ENCODE measurements around the gene MAP3K12. TPM values are rescaled to one million over a fixed set of nuclear protein-coding genes. Genes with fewer than 3 reads are reported as not detected.

MAP3K12 gene
- total RNA-seq, 1 experiment from 2014 or later = 11.6 TPM

- no TSS peak for BruUV-seq (replicated peaks)
- intact Hi-C loops (cut with micrococcal nuclease; ENCODE audit: unreplicated experiment) = no loop called here
- CTCF ChIA-PET = interaction anchor here (0.6 kb wide), 1 partner anchor 25 kb away, joined by 3 read pairs; no protein-coding TSS in a partner anchor
- H3K9me3 ChIP-seq (ENCODE audit: low read depth, low read length, poor library complexity, severe bottlenecking) = no peaks in the 10 kb centered on the region
- TF ChIP-seq CTCF (conservative IDR thresholded peaks at IDR 0.05; ENCODE audit: low read depth, low read length) = no peak
- TF ChIP-seq EZH2 (IDR thresholded peaks at IDR 0.05; ENCODE audit: borderline replicate concordance, low read depth, low read length, poor library complexity, severe bottlenecking) = no peak
- no peak overlapping the region for H3K27ac ChIP-seq (ENCODE audit: low read depth, low read length, poor library complexity, severe bottlenecking)
- no peaks in the 10 kb centered on the region for H3K4me1 ChIP-seq (ENCODE audit: insufficient read depth, low read length, poor library complexity, severe bottlenecking)
- no peak overlapping the region for H3K4me3 ChIP-seq (ENCODE audit: low read depth, low read length, poor library complexity, severe bottlenecking)
- no peak for DNase-seq (ENCODE audit: low spot score)
- H3K27me3 ChIP-seq (replicated peaks; ENCODE audit: insufficient read depth, low read depth, low read length, poor library complexity) = no peaks in the 10 kb centered on the region
- peaks cover 56% of the 10 kb centered on the region for H3K36me3 ChIP-seq (ENCODE audit: insufficient read depth, low read length, poor library complexity, severe bottlenecking)
- POLR2A ChIA-PET (ENCODE audit: low non-redundant PET) = no interaction called here
Measured at GRCh38 chr12:53483979-53484377, 15.3 kb downstream of the MAP3K12 start.

GRCh38 chr12:53483225-53483978, 15.9 kb downstream of the MAP3K12 start:
- Histone ChIP-seq H3K27ac (ENCODE audit: low read depth, low read length, poor library complexity, severe bottlenecking) (no peak overlapping the region), H3K27me3 (replicated peaks; ENCODE audit: insufficient read depth, low read depth, low read length, poor library complexity) (no peaks in the 10 kb centered on the region), H3K9me3 (ENCODE audit: low read depth, low read length, poor library complexity, severe bottlenecking) (no peaks in the 10 kb centered on the region), H3K4me3 (ENCODE audit: low read depth, low read length, poor library complexity, severe bottlenecking) (no peak overlapping the region), H3K36me3 (ENCODE audit: insufficient read depth, low read length, poor library complexity, severe bottlenecking) (peaks cover 62% of the 10 kb centered on the region), H3K4me1 (ENCODE audit: insufficient read depth, low read length, poor library complexity, severe bottlenecking) (no peaks in the 10 kb centered on the region)
- BruUV-seq (replicated peaks) = no TSS peak
- ChIA-PET POLR2A (ENCODE audit: low non-redundant PET) (no interaction called here), CTCF (interaction anchor here (0.6 kb wide), 2 partner anchors 25 to 95 kb away, joined by 3 to 6 read pairs; no protein-coding TSS in a partner anchor)
- DNase-seq (ENCODE audit: low spot score) = no peak
- intact Hi-C loops (cut with micrococcal nuclease; ENCODE audit: unreplicated experiment) = no loop called here
- TF ChIP-seq EZH2 (IDR thresholded peaks at IDR 0.05; ENCODE audit: borderline replicate concordance, low read depth, low read length, poor library complexity, severe bottlenecking) (no peak), CTCF (conservative IDR thresholded peaks at IDR 0.05; ENCODE audit: low read depth, low read length) (no peak)

GRCh38 chr12:53482626-53483168, 16.6 kb downstream of the MAP3K12 start:
- TF ChIP-seq EZH2 (IDR thresholded peaks at IDR 0.05; ENCODE audit: borderline replicate concordance, low read depth, low read length, poor library complexity, severe bottlenecking) (no peak), CTCF (conservative IDR thresholded peaks at IDR 0.05; ENCODE audit: low read depth, low read length) (no peak)
- POLR2A ChIA-PET (ENCODE audit: low non-redundant PET) = no interaction called here
- peaks cover 69% of the 10 kb centered on the region for H3K36me3 ChIP-seq (ENCODE audit: insufficient read depth, low read length, poor library complexity, severe bottlenecking)
- no TSS peak for BruUV-seq (replicated peaks)
- CTCF ChIA-PET = interaction anchor here (1.1 kb wide), 1 partner anchor 130 kb away, joined by 3 read pairs; no protein-coding TSS in a partner anchor
- no peak overlapping the region for H3K4me3 ChIP-seq (ENCODE audit: low read depth, low read length, poor library complexity, severe bottlenecking)
- intact Hi-C loops (cut with micrococcal nuclease; ENCODE audit: unreplicated experiment) = no loop called here
- H3K27me3 ChIP-seq (replicated peaks; ENCODE audit: insufficient read depth, low read depth, low read length, poor library complexity) = no peaks in the 10 kb centered on the region
- no peaks in the 10 kb centered on the region for H3K9me3 ChIP-seq (ENCODE audit: low read depth, low read length, poor library complexity, severe bottlenecking)
- no peak overlapping the region for H3K27ac ChIP-seq (ENCODE audit: low read depth, low read length, poor library complexity, severe bottlenecking)
- no peak for DNase-seq (ENCODE audit: low spot score)
- no peaks in the 10 kb centered on the region for H3K4me1 ChIP-seq (ENCODE audit: insufficient read depth, low read length, poor library complexity, severe bottlenecking)

Measured in A673 (cell line).